ENCODE measurements around the gene MYL7.
"Not testable (repeated sequence)": the region's sequence is repeated elsewhere in the genome, so short reads cannot be mapped to it uniquely, and the experiment has no call there.

Gene MYL7

DNA sequence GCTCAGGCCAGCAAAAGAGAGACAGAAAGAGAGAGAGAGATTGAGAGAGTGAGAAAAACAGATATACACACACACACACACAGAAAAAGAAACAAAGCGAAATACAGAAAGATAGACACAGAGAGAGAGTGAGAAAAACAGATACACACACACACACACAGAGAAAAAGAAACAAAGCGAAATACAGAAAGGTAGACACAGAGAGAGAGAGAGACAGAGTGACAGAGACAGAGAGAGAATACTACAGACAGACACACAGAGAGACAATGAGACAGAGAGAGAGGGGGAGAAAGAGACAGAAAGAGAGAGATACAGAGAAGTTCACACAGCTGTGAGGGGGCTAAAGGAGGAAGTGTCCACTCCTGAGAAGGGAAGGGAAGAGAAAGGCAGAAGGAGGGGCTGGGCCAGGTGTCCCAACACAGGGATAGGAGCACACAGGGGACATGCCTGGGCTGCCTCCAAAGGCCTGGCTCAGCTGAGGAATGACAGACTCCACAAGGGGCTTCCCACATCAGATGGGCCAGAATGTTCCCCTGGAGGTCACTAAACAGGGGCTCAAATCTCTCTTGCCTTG is 43.8 kb upstream of the MYL7 start:
- Histone ChIP-seq H3K9me3 (ENCODE audit: low read depth, low read length) (no peaks in the 10 kb centered on the region), H3K36me3 (ENCODE audit: insufficient read depth, low read length) (no peaks in the 10 kb centered on the region), H3K4me3 (no peak overlapping the region), H3K9ac (ENCODE audit: insufficient read length) (no peak overlapping the region), H3K27ac (no peak overlapping the region)
- DNase-seq (ENCODE audit: low read depth, low spot score), result no peak
- TF ChIP-seq POLR2AphosphoS5 (IDR thresholded peaks at IDR 0.05; ENCODE audit: borderline replicate concordance, low read depth, low read length) (no peak), FOXP2 (optimal IDR thresholded peaks at IDR 0.05; ENCODE audit: control extremely low read depth, extremely low read length, insufficient read depth) (no peak), EZH2 (IDR thresholded peaks at IDR 0.05) (no peak)

DNA sequence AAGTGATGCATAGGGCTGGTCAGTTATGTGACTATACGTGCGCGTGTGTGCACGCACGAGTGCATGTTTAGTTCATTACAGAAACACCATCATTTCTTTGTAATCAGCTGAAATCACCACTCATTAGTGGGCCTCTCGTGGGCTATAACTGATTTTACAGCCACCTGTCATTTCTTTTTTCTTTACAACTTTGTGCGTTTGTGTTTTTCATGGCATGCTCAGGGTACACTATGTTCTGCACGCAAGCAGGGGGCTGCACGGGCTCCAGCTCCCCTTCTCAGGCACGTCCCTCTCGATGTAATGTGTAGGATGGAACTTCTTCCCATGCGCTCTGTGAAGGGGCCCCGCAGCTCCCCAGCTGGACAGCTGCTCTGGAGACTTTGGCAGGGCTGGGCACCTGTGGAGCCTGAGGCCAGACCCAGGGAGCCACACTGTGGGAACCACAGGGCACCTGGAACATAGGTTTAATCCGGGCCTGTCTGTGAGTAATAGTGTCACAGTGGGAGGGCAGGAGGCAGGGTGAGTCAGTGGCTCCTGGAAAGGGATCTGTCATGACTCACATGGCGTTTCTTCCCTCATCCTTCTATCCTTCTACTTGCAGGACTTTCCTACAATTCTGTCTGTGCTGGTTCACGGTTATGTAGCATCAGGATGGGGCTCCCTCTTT is 43.2 kb upstream of the MYL7 start:
- Histone ChIP-seq H3K9me3 (ENCODE audit: low read depth, low read length) (no peaks in the 10 kb centered on the region), H3K9ac (ENCODE audit: insufficient read length) (no peak overlapping the region), H3K27ac (no peak overlapping the region)

DNA sequence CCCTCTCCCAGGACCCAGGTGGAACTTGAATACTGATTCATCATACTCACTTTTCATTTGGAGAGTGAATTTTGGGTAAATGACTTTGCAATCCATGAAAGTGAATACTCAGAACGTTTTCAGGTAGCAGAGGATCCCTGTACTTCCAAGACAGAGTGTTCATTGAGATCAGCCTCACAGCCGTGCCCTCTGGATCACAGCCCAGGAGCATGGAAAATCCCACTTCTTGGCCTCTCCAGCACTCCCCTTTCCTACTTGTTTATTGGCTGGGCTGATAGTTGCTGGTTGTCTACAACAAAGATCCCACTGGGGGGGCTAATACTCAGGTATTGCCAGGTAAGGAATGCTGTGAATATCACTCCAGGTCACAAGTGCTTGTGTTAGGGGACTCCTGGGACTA is 42.3 kb upstream of the MYL7 start:
- TF ChIP-seq FOXP2 (optimal IDR thresholded peaks at IDR 0.05; ENCODE audit: control extremely low read depth, extremely low read length, insufficient read depth) (no peak), EZH2 (IDR thresholded peaks at IDR 0.05) (no peak)
- Histone ChIP-seq H3K27ac (no peak overlapping the region), H3K4me3 (no peak overlapping the region), H3K36me3 (ENCODE audit: insufficient read depth, low read length) (no peaks in the 10 kb centered on the region), H3K9me3 (ENCODE audit: low read depth, low read length) (no peaks in the 10 kb centered on the region), H3K9ac (ENCODE audit: insufficient read length) (no peak overlapping the region)
- no peak for DNase-seq (ENCODE audit: low read depth, low spot score)

More for the DNA sequence above, 43.2 kb upstream of the MYL7 start:
- Histone ChIP-seq H3K4me3 (no peak overlapping the region), H3K36me3 (ENCODE audit: insufficient read depth, low read length) (no peaks in the 10 kb centered on the region)
- TF ChIP-seq FOXP2 (optimal IDR thresholded peaks at IDR 0.05; ENCODE audit: control extremely low read depth, extremely low read length, insufficient read depth), result no peak
- DNase-seq (ENCODE audit: low read depth, low spot score), result no peak

DNA sequence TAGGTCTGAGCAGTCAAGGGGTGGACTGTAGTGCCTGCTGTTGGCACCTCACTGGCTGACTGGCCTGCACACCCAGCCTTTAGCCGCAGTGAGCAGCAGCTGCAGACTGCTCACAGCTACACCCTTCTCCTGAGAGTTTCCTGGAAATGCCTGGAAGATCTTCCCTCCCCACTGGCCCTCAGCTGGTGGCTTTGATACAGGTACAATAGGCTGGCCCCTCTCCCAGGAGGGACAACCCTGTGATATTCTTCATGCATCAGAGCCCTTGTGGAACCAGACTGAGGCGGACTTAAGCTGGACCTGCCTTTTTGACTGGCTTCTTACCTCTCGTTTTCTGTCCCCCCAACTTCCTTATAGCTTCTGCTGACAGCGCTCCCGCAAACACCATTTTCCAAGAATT is 41.7 kb upstream of the MYL7 start:
- H3K36me3 ChIP-seq (ENCODE audit: insufficient read depth, low read length), result no peaks in the 10 kb centered on the region
- TF ChIP-seq EZH2 (IDR thresholded peaks at IDR 0.05) (no peak), POLR2AphosphoS5 (IDR thresholded peaks at IDR 0.05; ENCODE audit: borderline replicate concordance, low read depth, low read length) (no peak), FOXP2 (optimal IDR thresholded peaks at IDR 0.05; ENCODE audit: control extremely low read depth, extremely low read length, insufficient read depth) (no peak)
- no peaks in the 10 kb centered on the region for H3K9me3 ChIP-seq (ENCODE audit: low read depth, low read length)
- no peak overlapping the region for H3K4me3 ChIP-seq
- DNase-seq (ENCODE audit: low read depth, low spot score), result no peak
- no peak overlapping the region for H3K27ac ChIP-seq
- no peak overlapping the region for H3K9ac ChIP-seq (ENCODE audit: insufficient read length)

DNA sequence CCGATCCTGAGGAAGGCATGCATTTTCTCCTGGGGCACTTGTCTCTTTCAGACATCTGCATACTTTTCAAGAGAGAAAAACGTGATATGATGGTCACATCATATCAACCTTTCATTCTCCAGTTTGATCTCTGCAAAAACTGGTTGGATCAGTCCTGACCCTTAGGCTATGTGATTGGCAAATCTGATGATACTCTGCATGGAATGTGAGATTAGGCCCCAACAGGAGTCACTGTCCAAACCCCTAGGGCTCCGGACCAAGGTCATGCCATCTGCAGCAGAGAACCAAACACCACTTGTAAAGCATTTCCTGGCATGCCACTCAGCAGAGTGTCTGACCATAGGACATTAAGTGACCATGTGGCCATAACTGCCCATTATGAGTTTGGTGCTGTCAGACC is 39.5 kb upstream of the MYL7 start:
- Histone ChIP-seq H3K4me3 (no peak overlapping the region), H3K36me3 (ENCODE audit: insufficient read depth, low read length) (no peaks in the 10 kb centered on the region), H3K9me3 (ENCODE audit: low read depth, low read length) (no peaks in the 10 kb centered on the region), H3K9ac (ENCODE audit: insufficient read length) (no peak overlapping the region), H3K27ac (no peak overlapping the region)
- no peak for DNase-seq (ENCODE audit: low read depth, low spot score)
- no peak for TF ChIP-seq FOXP2 (optimal IDR thresholded peaks at IDR 0.05; ENCODE audit: control extremely low read depth, extremely low read length, insufficient read depth)
- TF ChIP-seq EZH2 (IDR thresholded peaks at IDR 0.05), result no peak
- no peak for TF ChIP-seq POLR2AphosphoS5 (IDR thresholded peaks at IDR 0.05; ENCODE audit: borderline replicate concordance, low read depth, low read length)

DNA sequence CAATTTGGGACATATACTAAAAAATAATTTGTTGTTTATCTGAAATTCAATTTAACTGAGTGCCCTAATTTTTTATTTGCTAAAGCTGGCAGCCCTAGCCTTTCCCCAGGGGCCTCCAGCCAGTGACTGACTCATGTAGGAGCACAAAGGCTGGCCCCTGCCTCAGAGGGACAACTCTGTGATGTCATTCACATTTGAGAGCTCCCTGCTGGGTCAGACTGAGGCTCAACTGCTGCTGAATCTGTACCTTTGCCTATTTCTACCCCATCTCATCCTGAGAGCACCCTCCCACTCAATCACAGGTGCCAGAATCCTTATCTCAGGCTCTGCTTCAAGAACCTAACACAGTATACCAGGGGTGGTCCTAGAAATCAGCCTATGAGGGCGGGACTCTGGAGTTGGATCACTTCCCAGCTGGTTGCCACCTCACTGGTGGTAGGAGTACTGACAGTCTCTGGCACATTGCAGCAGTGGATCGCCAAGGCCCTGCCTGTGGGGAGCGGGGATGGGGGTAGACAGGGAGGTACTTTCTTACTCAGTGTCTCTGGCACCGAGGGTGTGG is 36.5 kb upstream of the MYL7 start:
- no peak overlapping the region for H3K9ac ChIP-seq (ENCODE audit: insufficient read length)
- no peaks in the 10 kb centered on the region for H3K9me3 ChIP-seq (ENCODE audit: low read depth, low read length)
- TF ChIP-seq FOXP2 (optimal IDR thresholded peaks at IDR 0.05; ENCODE audit: control extremely low read depth, extremely low read length, insufficient read depth), result no peak
- TF ChIP-seq POLR2AphosphoS5 (IDR thresholded peaks at IDR 0.05; ENCODE audit: borderline replicate concordance, low read depth, low read length), result no peak
- no peak for TF ChIP-seq EZH2 (IDR thresholded peaks at IDR 0.05)
- DNase-seq (ENCODE audit: low read depth, low spot score), result no peak
- no peak overlapping the region for H3K27ac ChIP-seq
- no peaks in the 10 kb centered on the region for H3K36me3 ChIP-seq (ENCODE audit: insufficient read depth, low read length)
- H3K4me3 ChIP-seq, result no peak overlapping the region

DNA sequence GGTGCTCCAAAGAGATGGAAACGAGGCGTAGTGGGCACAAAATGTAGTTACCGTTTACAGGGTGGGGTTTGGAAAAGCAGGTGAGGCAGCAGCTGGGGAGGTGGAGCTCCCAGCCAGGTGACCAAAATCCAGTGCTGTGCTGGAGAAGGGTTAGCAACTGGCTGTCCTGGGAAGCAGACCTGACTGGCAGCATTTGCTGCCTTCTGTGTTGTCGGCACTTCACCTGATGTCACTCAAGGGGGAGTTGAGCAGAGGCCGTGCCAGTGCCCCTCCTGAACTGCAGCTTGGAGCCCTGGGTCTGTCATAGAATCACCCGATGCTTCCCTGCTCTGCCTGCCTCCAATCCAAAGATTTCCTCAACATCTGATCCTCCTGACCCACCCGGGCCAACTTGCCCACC is 35.4 kb upstream of the MYL7 start:
- Histone ChIP-seq H3K9ac (ENCODE audit: insufficient read length) (no peak overlapping the region), H3K4me3 (no peak overlapping the region), H3K36me3 (ENCODE audit: insufficient read depth, low read length) (no peaks in the 10 kb centered on the region), H3K9me3 (ENCODE audit: low read depth, low read length) (no peaks in the 10 kb centered on the region), H3K27ac (no peak overlapping the region)
- DNase-seq (ENCODE audit: low read depth, low spot score), result no peak
- TF ChIP-seq FOXP2 (optimal IDR thresholded peaks at IDR 0.05; ENCODE audit: control extremely low read depth, extremely low read length, insufficient read depth), result no peak
- TF ChIP-seq EZH2 (IDR thresholded peaks at IDR 0.05), result no peak

DNA sequence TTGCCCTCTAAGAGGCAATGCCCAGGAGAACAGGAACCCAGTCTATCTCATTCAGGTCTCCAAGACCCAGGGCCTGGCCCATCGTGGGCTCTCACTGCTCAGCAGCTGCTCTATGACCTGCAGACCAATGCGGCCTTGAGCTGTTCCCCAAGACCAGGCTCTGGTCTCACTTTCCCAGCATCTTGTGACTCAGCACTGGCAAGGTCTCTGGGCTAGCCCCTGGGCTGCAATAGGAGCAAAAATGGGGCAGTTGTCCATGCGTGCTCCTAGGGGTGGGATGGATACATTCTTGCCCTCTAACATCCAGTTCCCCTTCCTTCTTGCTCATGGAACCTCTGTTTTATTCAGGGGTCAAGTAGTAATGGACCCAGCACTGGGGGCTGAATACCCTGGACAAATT is 34.6 kb upstream of the MYL7 start:
- no peak for TF ChIP-seq POLR2AphosphoS5 (IDR thresholded peaks at IDR 0.05; ENCODE audit: borderline replicate concordance, low read depth, low read length)
- TF ChIP-seq FOXP2 (optimal IDR thresholded peaks at IDR 0.05; ENCODE audit: control extremely low read depth, extremely low read length, insufficient read depth), result no peak
- no peak overlapping the region for H3K9ac ChIP-seq (ENCODE audit: insufficient read length)
- H3K36me3 ChIP-seq (ENCODE audit: insufficient read depth, low read length), result no peaks in the 10 kb centered on the region
- DNase-seq (ENCODE audit: low read depth, low spot score), result no peak
- no peak overlapping the region for H3K27ac ChIP-seq
- no peaks in the 10 kb centered on the region for H3K9me3 ChIP-seq (ENCODE audit: low read depth, low read length)
- H3K4me3 ChIP-seq, result no peak overlapping the region

DNA sequence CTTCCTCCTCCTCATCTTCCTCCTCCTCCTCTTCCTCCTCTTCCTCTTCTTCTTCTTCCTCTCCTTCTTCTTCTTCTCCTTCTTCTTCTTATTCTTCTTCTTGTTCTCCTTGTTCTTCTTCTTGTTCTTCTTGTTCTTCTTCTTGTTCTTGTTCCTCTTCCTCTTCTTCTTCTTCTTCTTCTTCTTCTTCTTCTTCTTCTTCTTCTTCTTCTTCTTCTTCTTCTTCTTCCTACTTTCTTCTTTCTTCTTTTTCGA is 33.5 kb upstream of the MYL7 start:
- not testable (repeated sequence) for H3K4me3 ChIP-seq; H3K9ac ChIP-seq (ENCODE audit: insufficient read length); DNase-seq (ENCODE audit: low read depth, low spot score); H3K27ac ChIP-seq; H3K9me3 ChIP-seq (ENCODE audit: low read depth, low read length); H3K36me3 ChIP-seq (ENCODE audit: insufficient read depth, low read length)
